Activated CD8-positive, alpha-beta memory T cell treated with anti-CD3 and anti-CD28 coated beads for 1 hour (primary cell): ENCODE measurements around the gene TMEM169.
A peak's percentile ranks its signal among the peaks of the same experiment; 100 is the strongest.

ENCODE experiments used
- DNase-seq, 2 donors: peaks; one replicate each; pipeline ENCODE4 v3.0.0-alpha.2; 2020; ENCODE audit warnings: low read depth in 1 of 2; ENCODE audit errors: extremely low read depth in 1 of 2

TMEM169 gene, protein sequence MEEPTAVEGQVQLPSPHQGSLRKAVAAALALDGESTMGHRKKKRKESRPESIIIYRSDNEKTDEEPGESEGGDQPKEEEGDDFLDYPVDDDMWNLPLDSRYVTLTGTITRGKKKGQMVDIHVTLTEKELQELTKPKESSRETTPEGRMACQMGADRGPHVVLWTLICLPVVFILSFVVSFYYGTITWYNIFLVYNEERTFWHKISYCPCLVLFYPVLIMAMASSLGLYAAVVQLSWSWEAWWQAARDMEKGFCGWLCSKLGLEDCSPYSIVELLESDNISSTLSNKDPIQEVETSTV

DNA sequence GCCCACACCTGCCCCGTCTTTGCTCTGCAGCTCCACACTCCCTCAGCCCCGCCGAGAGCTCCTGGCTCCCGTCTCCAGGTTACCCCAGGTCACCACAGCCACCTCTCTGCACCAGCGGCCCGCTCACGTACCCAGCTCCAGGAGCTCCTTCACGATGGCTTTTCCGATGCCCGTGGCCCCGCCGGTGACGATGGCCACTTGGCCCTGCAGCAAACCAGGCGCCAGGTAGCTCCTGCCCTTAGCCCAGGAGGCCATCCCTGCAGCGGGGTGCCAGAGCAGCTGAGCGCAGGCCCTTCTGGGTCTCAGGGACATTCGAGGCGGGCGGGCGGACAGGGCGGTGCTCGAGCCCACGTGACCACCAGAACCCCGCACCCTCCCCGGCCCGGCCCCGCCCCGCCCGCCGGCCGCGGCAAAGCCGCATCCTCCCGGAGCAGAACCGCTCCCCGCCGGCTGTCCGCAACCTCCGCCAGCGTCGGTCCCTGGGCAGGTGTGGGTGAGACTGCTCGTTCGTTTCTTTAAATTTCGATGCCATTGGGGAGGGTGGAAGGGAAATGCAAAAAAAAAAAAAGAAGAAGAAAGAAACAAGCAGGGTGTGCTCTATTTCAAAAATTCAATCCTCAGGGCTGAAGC is at the start of gene TMEM169, which contains the start of gene PECR:
TSS of gene TMEM169 (plus strand) at position 433 of the 630 bp plus-strand sequence. CDS start 14,045 bp downstream, outside the sequence.
TSS of gene PECR (minus strand) at position 323 of the 630 bp plus-strand sequence. CDS start at position 255, 68 bp downstream.
- peak; percentile 17 to 65 for DNase-seq

DNA sequence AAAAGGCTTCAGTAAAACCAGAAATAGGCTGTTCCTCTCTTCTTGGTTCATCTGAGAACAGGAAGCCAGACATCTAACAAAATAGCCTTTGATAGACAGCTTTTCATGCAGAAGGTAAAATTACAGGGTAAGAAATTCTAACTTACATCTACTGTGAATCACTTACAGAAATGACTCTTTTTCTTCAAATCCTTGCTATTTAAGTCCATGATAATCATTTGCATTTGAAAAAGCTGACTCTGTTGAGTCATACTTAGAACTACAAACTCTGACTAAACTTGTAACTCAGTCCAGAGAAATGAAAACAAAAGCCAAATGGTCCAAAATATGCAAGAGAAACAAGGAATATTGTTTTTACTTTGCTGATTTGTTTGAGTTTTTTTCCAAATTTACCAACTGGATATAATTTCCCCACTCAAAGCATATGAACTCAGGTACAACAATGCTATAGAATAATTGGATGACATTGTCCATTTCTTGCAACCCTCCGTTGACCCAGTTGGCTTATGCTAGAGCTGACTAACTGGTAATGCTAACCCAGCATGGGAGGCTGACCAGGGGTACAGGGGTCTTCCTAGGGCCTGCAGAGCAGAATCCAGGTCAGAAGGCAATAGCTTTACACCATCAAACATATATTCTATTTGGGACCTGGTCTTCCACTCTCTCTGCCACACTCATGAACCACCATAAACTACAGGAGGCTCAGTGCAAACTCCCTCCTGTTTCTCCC is 49.6 kb upstream of the TMEM169 start:
- no peak for DNase-seq

DNA sequence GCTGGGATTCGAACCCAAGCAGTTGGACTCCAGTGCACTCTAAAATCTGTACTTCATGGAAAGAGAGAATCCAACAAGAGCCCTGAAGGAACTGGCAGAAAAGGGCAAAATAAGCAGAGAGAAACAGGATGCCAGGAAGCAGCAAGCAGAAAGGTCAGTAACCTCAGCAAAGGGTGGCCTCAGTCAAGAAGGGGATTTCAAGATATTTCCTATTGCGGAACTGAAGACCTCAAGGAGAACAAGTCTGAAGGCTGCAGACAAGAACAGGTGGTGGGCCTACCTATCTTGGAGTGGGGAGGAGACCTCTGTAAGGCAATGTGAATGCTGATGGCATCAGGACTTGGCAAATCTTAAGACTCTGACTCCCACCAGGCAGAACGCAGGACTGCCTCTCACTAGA is 48.3 kb upstream of the TMEM169 start:
- DNase-seq: no peak

DNA sequence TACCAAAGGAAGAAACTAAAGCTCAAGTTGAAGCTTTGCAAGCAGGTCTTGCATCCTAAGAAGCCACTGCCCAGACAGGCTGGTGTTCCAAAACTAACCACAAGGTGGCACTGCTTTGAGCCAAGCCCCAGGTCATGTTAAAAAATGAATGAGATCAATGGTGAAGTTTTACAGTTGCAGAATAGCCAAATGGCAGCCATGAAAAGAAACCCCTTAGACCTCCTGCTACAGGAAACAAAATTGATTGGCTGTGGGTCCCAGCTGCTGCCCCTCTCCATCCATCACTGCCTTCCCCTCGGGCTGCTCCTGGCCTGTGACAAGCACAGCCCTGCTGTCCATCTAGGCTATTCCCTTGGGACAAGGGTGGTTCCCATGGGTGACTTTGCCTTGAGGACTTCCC is 47.7 kb upstream of the TMEM169 start:
- DNase-seq: peak; percentile 40 to 61

DNA sequence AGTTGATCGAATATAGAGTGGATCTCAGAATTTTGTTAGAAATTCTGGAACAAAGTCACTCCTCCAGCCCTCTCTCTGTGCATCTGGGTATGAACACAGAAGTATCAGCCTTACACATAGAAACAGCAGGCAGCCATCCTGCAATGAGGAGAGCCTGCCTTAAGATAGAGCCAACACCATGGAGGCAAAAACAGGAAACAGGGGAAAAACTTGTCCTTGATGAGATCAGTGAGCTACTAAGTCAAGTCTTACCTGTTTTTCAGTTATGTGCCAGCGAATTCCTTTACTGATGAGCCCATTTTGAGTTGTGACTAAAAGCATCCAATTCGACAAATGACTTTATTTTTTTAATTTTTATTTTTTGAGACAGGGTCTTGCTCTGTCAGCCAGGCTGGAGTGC is 41.8 kb upstream of the TMEM169 start:
- no peak for DNase-seq

DNA sequence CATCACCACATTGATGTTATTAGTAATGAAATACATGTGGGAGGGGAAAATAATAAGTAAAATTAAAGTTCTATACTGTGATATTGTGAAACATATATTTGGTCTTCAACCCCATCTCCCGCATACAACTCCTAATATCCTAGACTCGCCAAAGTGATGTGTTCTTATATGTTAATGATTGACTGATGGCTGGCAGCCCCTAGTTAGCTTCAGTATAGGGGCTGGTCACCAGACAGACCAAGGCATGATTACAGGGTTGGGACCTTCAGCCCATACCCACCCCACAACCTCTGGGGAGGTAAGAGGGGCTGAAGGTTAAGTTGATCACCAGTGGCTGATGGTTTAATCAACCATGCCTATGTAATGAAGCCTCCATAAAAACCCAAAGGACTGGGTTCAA is 40.3 kb upstream of the TMEM169 start:
- no peak for DNase-seq

DNA sequence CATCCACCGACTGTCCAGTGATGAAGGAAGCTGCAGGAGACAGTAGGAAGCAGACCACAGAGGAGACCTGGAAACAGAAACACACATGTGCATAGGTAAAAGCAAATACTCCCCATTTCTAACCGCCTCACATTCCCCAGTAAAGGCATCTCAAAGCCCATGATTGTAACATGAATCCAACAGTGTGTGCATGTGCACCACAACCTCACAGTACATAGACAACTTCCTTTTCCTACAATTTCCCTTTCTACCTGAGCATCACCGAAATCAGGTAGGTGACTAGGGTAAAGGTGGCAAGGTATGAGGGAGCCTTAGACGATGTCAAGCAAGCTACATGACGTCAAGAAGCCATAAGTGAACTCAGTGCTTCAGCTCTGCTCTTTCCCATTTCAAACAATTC is 37.8 kb upstream of the TMEM169 start:
- DNase-seq: no peak

DNA sequence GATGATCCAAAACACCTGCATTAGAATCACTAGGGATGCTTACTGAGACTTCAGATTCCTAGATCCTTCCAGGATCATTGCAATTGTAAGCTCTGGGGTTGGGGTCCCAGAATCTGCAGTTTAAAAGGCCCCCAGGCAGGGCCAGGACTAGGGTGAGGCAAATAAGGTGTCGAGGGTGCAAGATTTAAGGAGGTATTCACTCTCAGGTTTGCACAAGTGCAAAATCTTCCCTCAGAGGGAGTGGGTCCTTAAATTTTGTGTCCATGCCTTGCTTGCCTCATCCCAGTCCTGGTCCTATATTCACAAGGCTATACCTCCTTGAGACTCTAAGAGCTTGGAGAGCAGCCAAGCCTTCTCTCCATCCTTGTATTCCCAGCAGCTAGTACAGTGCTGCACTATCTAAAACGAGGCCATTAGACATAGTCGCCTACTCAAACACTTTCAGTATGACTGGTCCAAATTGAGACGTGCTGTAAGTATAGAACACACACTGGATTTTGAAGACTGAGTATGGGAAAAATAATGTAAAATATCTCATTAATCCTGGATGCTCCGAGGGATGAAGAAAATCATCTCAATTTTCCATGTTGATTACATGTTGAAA is 36.7 kb upstream of the TMEM169 start:
- no peak for DNase-seq

DNA sequence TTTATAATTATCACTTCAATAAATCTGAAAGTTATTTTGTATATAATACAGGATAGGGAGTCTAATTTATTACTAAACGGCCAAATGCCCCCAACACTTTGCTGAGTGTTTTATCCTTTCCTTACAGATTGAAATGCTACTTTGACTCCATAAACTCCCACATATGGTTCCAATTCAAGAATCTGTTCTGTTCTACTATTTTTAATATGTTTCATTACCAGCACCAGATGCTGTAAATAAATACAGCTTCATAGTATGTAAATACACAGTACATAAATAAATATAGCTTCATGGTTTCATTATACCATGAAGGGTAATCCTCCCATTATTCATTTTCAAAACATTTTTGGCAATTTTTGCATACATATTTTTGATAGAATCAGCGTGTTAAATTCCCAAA is 34.3 kb upstream of the TMEM169 start:
- no peak for DNase-seq

DNA sequence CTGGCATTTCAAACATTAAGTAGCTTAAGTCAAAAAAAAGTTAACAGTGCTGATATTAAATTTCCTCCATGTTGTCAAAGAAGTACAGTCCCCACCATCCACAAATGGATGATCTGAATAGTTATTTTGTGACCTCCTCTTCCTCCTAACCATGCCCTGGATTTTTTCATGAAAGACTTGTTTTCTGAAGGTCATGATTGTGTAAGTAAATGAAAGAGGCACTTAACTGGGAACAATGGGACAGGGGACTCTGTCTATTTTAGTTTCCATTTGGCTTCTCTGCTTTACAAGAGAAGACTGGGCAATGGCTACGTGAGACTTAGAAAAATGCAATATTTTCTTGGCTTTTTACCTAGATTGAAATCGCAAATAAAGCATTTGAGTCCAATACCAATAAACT is 32.3 kb upstream of the TMEM169 start:
- DNase-seq: no peak

DNA sequence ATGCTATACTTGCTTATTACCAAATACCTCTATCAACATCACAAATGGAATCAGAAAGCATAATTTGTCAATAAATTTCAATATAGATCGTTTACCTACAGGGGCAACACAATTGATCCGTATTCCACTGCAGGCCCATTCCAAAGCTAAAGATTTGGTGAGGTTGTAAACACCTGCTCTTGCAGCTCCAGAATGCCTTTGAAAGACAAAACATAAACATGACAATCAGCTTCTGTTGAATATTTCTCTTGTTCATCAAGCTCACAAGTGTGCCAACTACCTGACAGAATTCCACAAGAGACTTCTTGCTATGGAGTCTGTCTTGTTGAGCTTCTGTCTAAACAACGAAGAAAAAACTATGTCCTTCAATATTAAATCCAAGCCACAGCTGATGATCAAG is 30.4 kb upstream of the TMEM169 start:
- no peak for DNase-seq

DNA sequence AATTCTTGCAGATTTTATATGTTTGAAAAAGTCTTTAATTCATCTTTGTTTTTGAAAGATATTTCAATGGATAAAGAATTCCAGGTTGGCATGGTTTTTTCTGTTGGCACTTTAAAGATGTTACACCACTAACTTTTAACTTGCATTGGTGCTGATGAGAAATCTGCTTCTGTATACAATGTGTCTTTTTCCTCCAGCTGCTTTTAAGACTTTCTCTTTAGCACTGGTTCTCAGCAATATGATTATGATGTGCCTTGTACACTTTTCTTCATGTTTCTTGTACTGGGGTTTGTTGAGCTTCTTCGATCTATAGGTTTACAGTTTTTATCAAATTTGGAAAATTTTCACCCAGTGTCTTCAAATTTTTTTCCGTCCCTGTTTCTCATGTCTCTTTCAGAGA is 29.3 kb upstream of the TMEM169 start:
- no peak for DNase-seq

DNA sequence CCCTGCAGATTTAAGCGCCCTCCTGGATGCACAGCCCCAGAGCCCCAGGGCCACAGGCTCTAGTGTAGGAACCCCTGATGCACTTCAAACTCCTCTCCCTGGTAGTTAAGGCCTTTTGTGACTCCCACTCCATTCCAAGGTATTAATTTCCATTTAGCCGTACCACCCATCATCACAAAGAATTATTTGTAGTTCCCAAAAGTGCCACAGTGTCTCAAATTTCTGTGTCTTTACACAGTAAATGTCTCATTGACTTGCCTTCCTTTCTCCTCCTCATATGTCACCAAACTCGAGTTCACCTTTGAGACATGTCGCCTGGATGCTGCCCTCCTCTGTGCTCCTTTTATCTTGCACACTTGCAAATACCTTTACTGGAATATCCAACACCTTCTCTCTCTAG is 26.0 kb upstream of the TMEM169 start:
- no peak for DNase-seq

DNA sequence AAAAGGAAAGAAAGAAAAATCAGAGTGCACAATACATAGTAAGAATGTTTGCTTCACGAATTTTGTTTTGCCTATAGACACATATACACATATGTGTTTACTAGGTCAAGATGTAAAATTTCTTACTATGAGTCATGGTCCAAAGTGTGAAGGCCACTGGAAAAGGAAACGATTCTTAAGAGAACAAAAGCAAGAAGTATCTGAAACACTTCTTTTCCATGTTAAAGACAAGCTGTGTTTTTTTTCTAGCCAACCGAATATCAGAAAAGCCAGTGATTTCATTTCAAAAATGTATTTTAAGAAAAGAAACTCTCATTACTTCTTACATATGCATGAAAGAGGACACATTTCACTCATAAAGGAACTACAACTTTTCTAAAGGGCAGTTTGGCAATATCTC is 25.0 kb upstream of the TMEM169 start:
- no peak for DNase-seq

DNA sequence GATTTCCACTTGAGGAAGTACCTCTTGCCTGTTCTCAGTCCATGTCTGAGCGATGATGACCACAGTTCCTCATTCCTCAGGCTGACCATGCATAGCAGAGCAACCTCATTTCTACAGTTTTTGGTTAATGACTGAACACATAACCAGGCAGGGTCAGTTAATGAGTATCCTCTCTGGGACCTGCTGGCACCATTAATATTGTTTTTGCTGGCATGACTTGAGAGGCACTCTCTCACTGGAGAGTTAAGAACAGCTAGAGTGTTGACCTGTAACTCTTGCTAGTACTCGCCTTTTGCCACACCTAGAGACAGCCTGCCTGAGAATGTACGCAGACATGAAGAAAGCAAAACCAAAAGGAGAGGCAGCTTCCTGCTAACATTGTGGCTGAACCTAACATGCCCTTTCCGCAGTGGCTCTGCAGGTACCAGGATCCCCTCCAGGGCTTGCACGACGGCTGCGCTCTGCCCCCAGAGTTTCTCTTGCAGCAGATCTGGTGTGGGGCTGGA is 24.0 kb upstream of the TMEM169 start:
- no peak for DNase-seq

DNA sequence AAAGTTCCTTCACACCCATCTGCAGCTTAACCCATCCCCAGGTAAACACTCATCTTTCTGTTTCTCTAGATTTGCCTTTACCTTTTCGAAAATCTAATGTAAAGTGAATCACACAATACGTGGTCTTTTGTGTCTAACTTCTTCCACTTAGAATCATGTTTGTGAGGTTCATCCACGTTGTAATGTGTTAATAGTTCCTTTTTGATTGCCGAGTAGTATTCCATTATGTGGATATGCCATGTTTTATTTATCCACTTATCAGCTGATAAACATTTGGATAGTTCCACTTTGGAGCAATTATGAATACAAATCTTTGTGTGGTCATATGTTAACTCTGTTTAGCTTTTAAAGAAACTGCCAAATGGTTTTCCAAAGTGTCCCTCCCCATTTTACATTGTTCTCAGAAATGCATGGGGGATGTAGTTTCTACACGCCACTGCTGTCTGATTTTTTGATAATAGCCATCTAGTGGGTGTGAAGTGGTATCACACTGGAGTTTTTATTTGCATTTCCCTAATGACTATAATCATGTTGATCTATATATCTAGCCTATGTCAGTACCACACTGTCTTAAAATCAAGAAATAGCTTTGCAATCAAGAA is 22.4 kb upstream of the TMEM169 start:
- DNase-seq: no peak

DNA sequence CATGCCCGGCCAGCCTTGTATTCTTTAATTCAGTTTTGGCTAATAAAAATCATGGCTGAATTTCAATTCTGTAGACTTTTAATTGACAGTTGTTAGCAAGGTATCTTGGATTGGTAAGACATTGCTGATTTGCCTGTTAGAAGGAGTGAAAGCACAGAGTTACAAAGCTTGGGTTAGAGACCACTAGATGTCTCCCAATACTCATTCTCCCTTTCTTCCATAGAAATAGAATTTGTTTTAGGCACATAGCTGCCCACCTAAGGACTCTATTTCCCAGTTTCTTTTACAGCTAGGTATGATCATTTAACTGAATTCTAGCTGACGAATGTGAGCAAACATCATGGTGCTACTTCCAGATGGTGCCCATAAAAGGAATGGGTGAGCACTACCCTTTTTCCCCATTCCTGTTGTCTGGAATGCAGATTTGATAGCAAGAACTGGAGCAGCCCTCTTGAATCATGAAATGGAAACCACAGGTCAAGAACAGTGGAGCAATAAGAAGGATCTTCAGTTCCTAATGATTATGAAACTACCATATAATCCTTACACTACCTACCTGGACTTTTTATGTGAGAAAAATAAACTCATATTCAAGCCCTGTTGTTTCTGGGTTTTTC is 17.6 kb upstream of the TMEM169 start:
- DNase-seq: no peak

DNA sequence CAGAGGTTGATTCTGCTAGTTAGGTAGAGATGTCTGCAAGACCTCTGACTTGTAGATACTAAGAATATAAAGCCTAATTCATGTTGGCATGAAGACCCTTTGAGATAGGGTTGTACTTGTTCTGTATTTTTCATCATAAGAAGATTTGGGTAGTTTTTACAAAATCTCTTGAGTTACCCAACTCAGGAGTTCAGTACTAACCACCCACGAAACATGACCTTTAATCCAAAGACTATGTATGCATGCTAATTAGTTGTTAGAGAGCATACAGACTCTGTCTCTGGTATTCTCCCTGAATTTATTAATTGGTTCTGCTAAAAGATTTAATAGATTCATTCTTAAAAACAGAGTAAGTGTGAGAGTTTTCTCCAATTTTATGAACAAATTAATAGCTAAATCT is 17.1 kb upstream of the TMEM169 start:
- DNase-seq: no peak

DNA sequence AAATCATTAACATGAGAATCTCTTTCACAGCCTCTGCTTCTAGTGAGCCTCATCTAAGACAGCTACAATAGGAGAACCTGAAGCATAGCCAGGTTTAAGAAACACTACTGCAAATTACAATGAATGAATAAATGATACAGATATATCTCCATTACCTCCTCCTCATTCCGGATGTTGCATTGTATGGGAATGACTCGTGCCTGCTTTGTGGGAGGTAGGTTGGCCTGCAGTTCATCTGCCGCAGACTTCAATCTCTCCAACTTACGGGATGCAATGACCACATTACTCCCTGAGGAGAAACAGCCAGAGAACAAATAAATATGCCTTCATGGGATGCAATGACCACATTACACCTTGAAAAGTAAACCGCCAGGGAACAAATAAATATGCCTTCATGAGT is 15.5 kb upstream of the TMEM169 start:
- DNase-seq: no peak

DNA sequence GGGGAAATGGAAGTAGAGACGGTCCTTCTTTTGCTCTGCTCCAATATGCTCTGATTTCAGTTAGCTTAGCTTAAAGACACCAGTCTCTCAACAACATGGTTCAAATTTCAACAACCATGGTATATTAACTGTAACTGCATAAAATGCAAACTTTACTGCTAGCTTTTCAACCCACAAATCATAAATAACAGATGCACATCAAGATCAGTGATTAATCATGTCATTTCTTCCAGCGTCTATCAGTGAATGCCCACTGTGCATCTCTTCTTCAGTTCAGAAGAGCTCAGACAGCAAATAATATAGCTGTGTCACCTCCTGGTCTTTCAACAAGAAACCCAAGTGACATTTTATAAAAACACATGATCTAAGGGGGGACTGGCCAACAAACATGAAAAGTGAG is 12.7 kb upstream of the TMEM169 start:
- DNase-seq: no peak

DNA sequence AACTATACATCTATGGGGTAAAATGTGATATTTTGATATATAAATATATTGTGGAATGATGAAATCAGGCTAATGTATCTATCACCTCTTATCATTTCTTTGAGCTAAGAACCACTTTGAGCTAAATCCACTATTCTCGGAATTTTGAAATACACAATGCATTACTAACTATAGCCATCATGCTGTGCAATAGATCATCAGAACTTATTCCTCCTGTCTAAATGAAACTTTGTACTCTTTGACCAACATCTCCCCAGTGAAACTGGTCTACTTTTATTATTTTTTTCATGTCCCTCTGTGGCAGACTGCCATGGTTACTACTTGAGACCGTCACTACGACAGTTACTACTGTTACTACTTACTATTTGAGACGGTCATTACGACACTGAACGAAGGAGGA is 11.5 kb upstream of the TMEM169 start:
- no peak for DNase-seq
